Naive thymus-derived CD4-positive, alpha-beta T cell (primary cell): Measurements from ENCODE around the gene BTN3A1. TPM values are rescaled to one million over a fixed set of nuclear protein-coding genes. Genes with fewer than 3 reads are reported as not detected.

ENCODE experiments used
- ATAC-seq: fragments of 150-1000 bp; cut with Tn5 transposase; 2 replicates; pipeline ENCODE4 v1.10.0; 2021; ENCODE audit warnings: mild to moderate bottlenecking, moderate library complexity
- CTCF ChIA-PET: fragments of 350-600 bp; sonication (Branson Sonifier 250); formaldehyde crosslinking; loops from one replicate; lab custom pipeline; 2021; ENCODE audit warnings: antibody characterized with exemption; lab: Charles Lee
- POLR2A ChIA-PET: fragments of 350-600 bp; sonication (Branson Sonifier 250); formaldehyde crosslinking; loops from one replicate; lab custom pipeline; 2021; ENCODE audit warnings: antibody characterized with exemption, inconsistent platforms; lab: Charles Lee
- DNase-seq, 9 donors: peaks; one replicate each; pipeline versions ENCODE4 v3.0.0 to v3.0.0-alpha.2; 2020 to 2022; ENCODE audit warnings: mixed read lengths in 1 of 9
- H3K27ac ChIP-seq: one replicate; pipeline ENCODE4 v1.7.0; 2013; ENCODE audit warnings: mild to moderate bottlenecking, low read depth, low read length, moderate library complexity
- H3K27me3 ChIP-seq, 2 donors: one replicate each; pipeline ENCODE4 v1.7.0; 2013; ENCODE audit warnings: low read length in 2 of 2, mild to moderate bottlenecking in 2 of 2, moderate library complexity in 2 of 2; ENCODE audit not compliant: control insufficient read depth in 2 of 2, insufficient read depth in 2 of 2
- H3K36me3 ChIP-seq, 3 experiments: 1 replicate in 2 of 3; 2 replicates in 1 of 3; pipeline ENCODE4 v1.7.0; 2013; ENCODE audit warnings: low read length in 3 of 3, mild to moderate bottlenecking in 3 of 3, moderate library complexity in 1 of 3; ENCODE audit not compliant: insufficient read depth in 3 of 3, control insufficient read depth in 2 of 3
- H3K4me1 ChIP-seq, 2 donors: one replicate each; pipeline ENCODE4 v1.7.0; 2013; ENCODE audit warnings: low read length in 2 of 2, mild to moderate bottlenecking in 2 of 2, moderate library complexity in 1 of 2; ENCODE audit not compliant: control insufficient read depth in 2 of 2, insufficient read depth in 2 of 2
- H3K4me3 ChIP-seq: 2 replicates; pipeline ENCODE4 v1.7.0; 2013; ENCODE audit warnings: mild to moderate bottlenecking, low read length
- H3K9me3 ChIP-seq, 3 experiments: 1 replicate in 2 of 3; 2 replicates in 1 of 3; pipeline ENCODE4 v1.7.0; 2013; ENCODE audit warnings: low read length in 3 of 3; ENCODE audit not compliant: control insufficient read depth in 2 of 3
- H3K27ac Mint-ChIP-seq, 9 donors: one replicate each; pipeline ENCODE4 v1.8.0; 2020 to 2022; ENCODE audit warnings: mixed read lengths in 9 of 9, mild to moderate bottlenecking in 8 of 9, moderate library complexity in 5 of 9, inconsistent platforms in 2 of 9
- H3K27me3 Mint-ChIP-seq, 5 donors: one replicate each; pipeline ENCODE4 v1.8.0; 2021 to 2022; ENCODE audit warnings: mixed read lengths in 5 of 5, mild to moderate bottlenecking in 1 of 5
- H3K36me3 Mint-ChIP-seq, 5 donors: one replicate each; pipeline ENCODE4 v1.8.0; 2020 to 2022; ENCODE audit warnings: mixed read lengths in 5 of 5, mild to moderate bottlenecking in 3 of 5, inconsistent platforms in 1 of 5
- H3K4me1 Mint-ChIP-seq, 7 donors: one replicate each; pipeline ENCODE4 v1.8.0; 2020 to 2022; ENCODE audit warnings: mixed read lengths in 7 of 7, mild to moderate bottlenecking in 3 of 7, inconsistent platforms in 1 of 7
- H3K4me3 Mint-ChIP-seq, 10 donors: one replicate each; pipeline ENCODE4 v1.8.0; 2020 to 2022; ENCODE audit warnings: mild to moderate bottlenecking in 10 of 10, mixed read lengths in 10 of 10, moderate library complexity in 6 of 10, inconsistent platforms in 2 of 10
- H3K9me3 Mint-ChIP-seq, 11 donors: one replicate each; pipeline ENCODE4 v1.8.0; 2020 to 2022; ENCODE audit warnings: mixed read lengths in 11 of 11, mild to moderate bottlenecking in 4 of 11, inconsistent platforms in 1 of 11, moderate library complexity in 1 of 11
- intact Hi-C, 2 donors: fragments of 100-400 bp; cut with micrococcal nuclease; formaldehyde crosslinking; loops; one replicate each; pipeline ENCODE4 v1.15.1; 2023
- polyA plus RNA-seq, 2 donors: library from polyadenylated mRNA; unstranded; fragments of 300-500 nt; fragmentation: Illumina TruSeq; gene quantifications; one replicate each; pipeline ENCODE4 v1.2.3, GENCODE V29; 2021
- total RNA-seq, 6 experiments: library from RNA in 5 of 6; stranded (reverse) in 5 of 6; gene quantifications; 1 replicate in 5 of 6; 2 replicates in 1 of 6; pipeline ENCODE4 v1.2.3 and lab custom pipeline; 2021 to 2026

Gene BTN3A1
- total and polyA plus RNA-seq, 7 experiments from 2014 or later, result 41.5 to 242 (median 206) TPM

DNA sequence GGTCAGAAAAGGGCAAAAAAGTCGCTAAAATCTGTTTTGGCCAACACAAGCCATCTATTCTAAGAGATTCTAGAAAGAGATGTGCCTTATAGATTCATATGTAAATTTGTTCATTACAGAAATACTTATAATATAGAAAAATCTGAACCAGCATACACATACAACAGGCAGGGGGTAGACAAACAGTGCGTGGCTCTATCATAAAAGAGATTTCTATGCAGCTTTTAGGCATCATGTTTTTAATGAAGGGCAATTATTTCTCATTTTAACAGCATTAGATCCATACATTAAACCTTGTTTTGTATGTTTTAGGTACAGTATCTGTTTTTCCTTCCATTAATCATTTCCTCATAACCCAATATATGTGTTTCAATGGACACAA lies 38.9 kb downstream of the BTN3A1 start:
- Mint-ChIP-seq H3K27ac (peak overlapping the region; percentile 95 to 100 (median 99)), H3K36me3 (peaks cover 6 to 40% (median 24%) of the 10 kb centered on the region in 5 donors), H3K4me3 (peak overlapping the region; percentile 89 to 100 (median 98)), H3K4me1 (peaks cover 40 to 65% (median 54%) of the 10 kb centered on the region in 7 donors), H3K9me3 (no peaks in the 10 kb centered on the region), H3K27me3 (no peaks in the 10 kb centered on the region)
- ChIA-PET CTCF (no interaction called here), POLR2A (interaction anchor here (1.1 to 4.5 kb wide), 2 partner anchors 33 to 96 kb away, joined by 3 to 19 read pairs; no protein-coding TSS in a partner anchor)
- intact Hi-C loops, result loop anchor here (1.0 to 2.0 kb wide), 9 partner anchors 16 to 96 kb away; partner anchors contain the start of genes BTN2A1 (in 2 of the 2), BTN3A1 (in 2 of the 2) and BTN3A2 (in 2 of the 2)
- no peaks in the 10 kb centered on the region for H3K27me3 ChIP-seq
- ATAC-seq (no peak), DNase-seq (no peak)
- H3K36me3 ChIP-seq, result peaks cover 4 to 20% (median 7%) of the 10 kb centered on the region in 3 experiments
- peak overlapping the region; percentile 94 for H3K4me3 ChIP-seq
- no peaks in the 10 kb centered on the region for H3K9me3 ChIP-seq
- H3K4me1 ChIP-seq, result peaks cover 29 to 32% of the 10 kb centered on the region in 2 donors
- peak overlapping the region; percentile 99 for H3K27ac ChIP-seq

GRCh38 chr6:26441977-26442376 lies 39.9 kb downstream of the BTN3A1 start:
- peaks cover 6 to 45% (median 31%) of the 10 kb centered on the region in 5 donors for H3K36me3 Mint-ChIP-seq
- H3K27me3 Mint-ChIP-seq, result no peaks in the 10 kb centered on the region
- Histone ChIP-seq H3K9me3 (no peaks in the 10 kb centered on the region), H3K27ac (peak overlapping the region; percentile 99), H3K4me3 (peak overlapping the region; percentile 94), H3K4me1 (peaks cover 39 to 42% of the 10 kb centered on the region in 2 donors), H3K27me3 (no peaks in the 10 kb centered on the region), H3K36me3 (peaks cover 9 to 25% (median 15%) of the 10 kb centered on the region in 3 experiments)
- H3K9me3 Mint-ChIP-seq, result no peaks in the 10 kb centered on the region
- peaks cover 44 to 70% (median 64%) of the 10 kb centered on the region in 7 donors for H3K4me1 Mint-ChIP-seq
- no peak for ATAC-seq
- intact Hi-C loops, result loop anchor here in 1 of 2 donors (2.0 kb wide), 1 partner anchor 91 kb away; no protein-coding TSS in a partner anchor
- ChIA-PET POLR2A (interaction anchor here (1.1 to 4.5 kb wide), 4 partner anchors 10 to 226 kb away, joined by 3 to 19 read pairs (median 4); a partner anchor contains a TSS), CTCF (no interaction called here)
- no peak for DNase-seq
- peak overlapping the region; percentile 88 to 100 (median 98) for H3K4me3 Mint-ChIP-seq
- H3K27ac Mint-ChIP-seq, result peak overlapping the region; percentile 64 to 100 (median 99)

- peaks cover 38 to 75% (median 70%) of the 10 kb centered on the region in 7 donors for H3K4me1 Mint-ChIP-seq
- peaks cover 28 to 35% of the 10 kb centered on the region in 2 donors for H3K4me1 ChIP-seq
- peak; percentile 52 for ATAC-seq
- peak overlapping the region; percentile 10 for H3K4me3 ChIP-seq
- no peaks in the 10 kb centered on the region for H3K9me3 Mint-ChIP-seq
- no peaks in the 10 kb centered on the region for H3K27me3 ChIP-seq
- H3K27ac Mint-ChIP-seq, result peak overlapping the region; percentile 38 to 91 (median 74)
- H3K36me3 ChIP-seq, result peaks cover 22 to 59% (median 23%) of the 10 kb centered on the region in 3 experiments
- intact Hi-C loops, result no loop called here
- H3K4me3 Mint-ChIP-seq, result peak overlapping the region; percentile 39 to 100 (median 58)
- peak overlapping the region; percentile 61 for H3K27ac ChIP-seq
- peaks cover 14 to 66% (median 42%) of the 10 kb centered on the region in 5 donors for H3K36me3 Mint-ChIP-seq
- CTCF ChIA-PET, result interaction anchor here (0.7 to 1.1 kb wide), 2 partner anchors 149 to 175 kb away, joined by 3 to 4 read pairs; a partner anchor contains a TSS
- no peak for DNase-seq
- no peaks in the 10 kb centered on the region for H3K27me3 Mint-ChIP-seq
- POLR2A ChIA-PET, result interaction anchor here (0.6 to 2.5 kb wide), 10 partner anchors 10 to 290 kb away, joined by 3 to 8 read pairs (median 3); partner anchors contain the start of gene HMGN4
- H3K9me3 ChIP-seq, result no peaks in the 10 kb centered on the region
Measured at GRCh38 chr6:26445934-26446667, 44.0 kb downstream of the BTN3A1 start.

DNA sequence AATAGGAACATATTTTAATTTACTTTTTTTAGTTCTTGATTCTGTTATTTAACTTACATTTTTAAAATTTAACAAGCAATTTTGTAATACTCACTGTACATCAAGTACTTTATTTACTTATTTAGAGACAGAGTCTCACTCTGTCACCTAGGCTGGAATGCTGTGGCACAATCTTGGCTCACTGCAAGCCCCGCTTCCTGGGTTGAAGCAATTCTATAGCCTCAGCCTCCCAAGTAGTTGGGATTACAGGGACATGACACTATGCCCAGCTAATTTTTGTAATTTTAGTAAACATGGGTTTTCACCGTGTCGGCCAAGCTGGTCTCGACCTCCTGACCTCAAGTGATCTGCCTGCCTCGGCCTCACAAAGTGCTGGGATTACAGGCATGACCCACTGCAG lies 45.2 kb downstream of the BTN3A1 start:
- ChIA-PET POLR2A (interaction anchor here (0.6 to 1.5 kb wide), 3 partner anchors 12 to 243 kb away, joined by 3 to 7 read pairs (median 4); partner anchors contain the start of gene HMGN4), CTCF (no interaction called here)
- intact Hi-C loops, result no loop called here
- H3K9me3 Mint-ChIP-seq, result no peaks in the 10 kb centered on the region
- H3K27me3 ChIP-seq, result no peaks in the 10 kb centered on the region
- H3K9me3 ChIP-seq, result no peaks in the 10 kb centered on the region
- H3K36me3 Mint-ChIP-seq, result peaks cover 14 to 74% (median 42%) of the 10 kb centered on the region in 5 donors
- H3K27me3 Mint-ChIP-seq, result no peaks in the 10 kb centered on the region
- peaks cover 28 to 35% of the 10 kb centered on the region in 2 donors for H3K4me1 ChIP-seq
- DNase-seq (no peak), ATAC-seq (no peak)
- peak overlapping the region; percentile 33 for H3K27ac ChIP-seq
- peaks cover 22 to 64% (median 23%) of the 10 kb centered on the region in 3 experiments for H3K36me3 ChIP-seq
- peaks cover 36 to 74% (median 67%) of the 10 kb centered on the region in 7 donors for H3K4me1 Mint-ChIP-seq
- no peak overlapping the region for H3K4me3 ChIP-seq
- no peak overlapping the region for H3K4me3 Mint-ChIP-seq
- H3K27ac Mint-ChIP-seq, result peak overlapping the region in 5 of 9 donors; percentile 27 to 81 (median 68)

GRCh38 chr6:26450240-26450639 lies 48.2 kb downstream of the BTN3A1 start:
- DNase-seq (no peak), ATAC-seq (no peak)
- Histone ChIP-seq H3K27me3 (no peaks in the 10 kb centered on the region), H3K27ac (no peak overlapping the region), H3K9me3 (no peaks in the 10 kb centered on the region), H3K4me1 (peaks cover 17 to 18% of the 10 kb centered on the region in 2 donors), H3K36me3 (peaks cover 15 to 55% (median 23%) of the 10 kb centered on the region in 3 experiments), H3K4me3 (no peak overlapping the region)
- CTCF ChIA-PET, result interaction anchor here (1.0 kb wide), 1 partner anchor 52 kb away, joined by 3 read pairs; no protein-coding TSS in a partner anchor
- H3K27me3 Mint-ChIP-seq, result no peaks in the 10 kb centered on the region
- POLR2A ChIA-PET, result interaction anchor here (1.1 kb wide), 1 partner anchor 8 kb away, joined by 4 read pairs; no protein-coding TSS in a partner anchor
- H3K36me3 Mint-ChIP-seq, result peaks cover 8 to 60% (median 28%) of the 10 kb centered on the region in 5 donors
- intact Hi-C loops, result no loop called here
- peaks cover 14 to 47% (median 42%) of the 10 kb centered on the region in 7 donors for H3K4me1 Mint-ChIP-seq
- H3K27ac Mint-ChIP-seq, result peak overlapping the region in 8 of 9 donors; percentile 20 to 80 (median 66)
- H3K4me3 Mint-ChIP-seq, result no peak overlapping the region
- H3K9me3 Mint-ChIP-seq, result no peaks in the 10 kb centered on the region

- CTCF ChIA-PET, result no interaction called here
- peaks cover 20 to 46% (median 39%) of the 10 kb centered on the region in 7 donors for H3K4me1 Mint-ChIP-seq
- Histone ChIP-seq H3K27ac (peak overlapping the region; percentile 27), H3K4me3 (no peak overlapping the region), H3K4me1 (peaks cover 0 to 7% of the 10 kb centered on the region in 2 donors), H3K36me3 (peaks cover 8 to 39% (median 13%) of the 10 kb centered on the region in 3 experiments), H3K9me3 (no peaks in the 10 kb centered on the region), H3K27me3 (no peaks in the 10 kb centered on the region)
- ATAC-seq (no peak), DNase-seq (no peak)
- intact Hi-C loops, result no loop called here
- H3K36me3 Mint-ChIP-seq, result peaks cover 9 to 50% (median 18%) of the 10 kb centered on the region in 5 donors
- peak overlapping the region in 8 of 9 donors; percentile 23 to 83 (median 50) for H3K27ac Mint-ChIP-seq
- no peaks in the 10 kb centered on the region for H3K9me3 Mint-ChIP-seq
- H3K4me3 Mint-ChIP-seq, result no peak overlapping the region
- POLR2A ChIA-PET, result interaction anchor here (0.6 to 1.5 kb wide), 4 partner anchors 9 to 48 kb away, joined by 3 to 6 read pairs (median 4); no protein-coding TSS in a partner anchor
- no peaks in the 10 kb centered on the region for H3K27me3 Mint-ChIP-seq
Measured at GRCh38 chr6:26452631-26453235, 50.7 kb downstream of the BTN3A1 start.
